Breast epithelium (tissue), 4 donors: ENCODE data around the gene LITAF. TPM values are rescaled to one million over a fixed set of nuclear protein-coding genes. Genes with fewer than 3 reads are reported as not detected.

ENCODE experiments used
- DNase-seq, 2 donors: peaks; one replicate each; pipeline ENCODE4 v3.0.0-alpha.2; 2019; ENCODE audit warnings: low spot score in 2 of 2
- H3K27ac ChIP-seq, 2 donors: fragments of 200-600 bp; sonication (generic) in 1 of 2; one replicate each; pipeline ENCODE4 v1.5.1; 2016 to 2019; ENCODE audit warnings: mild to moderate bottlenecking in 1 of 2
- H3K27me3 ChIP-seq, 2 donors: fragments of 200-600 bp; sonication (generic) in 1 of 2; one replicate each; pipeline versions ENCODE4 v1.5.1 to v1.6.0; 2017 to 2019; ENCODE audit warnings: control low read depth in 1 of 2, mild to moderate bottlenecking in 1 of 2
- H3K36me3 ChIP-seq: fragments of 200-600 bp; one replicate; pipeline ENCODE4 v1.5.1; 2019
- H3K4me1 ChIP-seq, 2 donors: fragments of 200-600 bp; sonication (generic); one replicate each; pipeline ENCODE4 v1.5.1; 2016 to 2019; ENCODE audit warnings: control low read depth in 1 of 2
- H3K4me3 ChIP-seq, 3 donors: fragments of 200-600 bp; sonication (generic); 1 replicate in 2 of 3; 2 replicates in 1 of 3; pipeline ENCODE4 v1.5.1; 2016 to 2019; ENCODE audit warnings: mild to moderate bottlenecking in 3 of 3, moderate library complexity in 2 of 3
- H3K9me3 ChIP-seq, 2 donors: fragments of 200-600 bp; sonication (generic) in 1 of 2; one replicate each; pipeline ENCODE4 v1.5.1; 2016 to 2019; ENCODE audit warnings: control low read depth in 1 of 2
- CTCF ChIP-seq, 3 donors: fragments of 450-650 bp; IDR thresholded peaks; one replicate each; pipeline ENCODE4 v1.5.1; 2016 to 2017; ENCODE audit warnings: antibody characterized with exemption in 3 of 3, mild to moderate bottlenecking in 3 of 3, moderate library complexity in 3 of 3
- POLR2A ChIP-seq: fragments of 450-650 bp; IDR thresholded peaks from one replicate; pipeline ENCODE4 v1.6.1; 2016; ENCODE audit warnings: antibody characterized with exemption, mild to moderate bottlenecking, moderate library complexity
- POLR2AphosphoS5 ChIP-seq, 3 donors: sonication (generic); formaldehyde crosslinking; IDR thresholded peaks; one replicate each; pipeline ENCODE4 v1.6.1; 2017; ENCODE audit warnings: antibody characterized with exemption in 3 of 3
- intact Hi-C: fragments of 100-400 bp; cut with DNase I; formaldehyde crosslinking; loops from one replicate; pipeline ENCODE4 v1.15.1; 2023; ENCODE audit warnings: low total_unique reads
- total RNA-seq, 3 donors: library from RNA; depleted of rRNA; stranded (reverse); fragments of >200 nt; gene quantifications; one replicate each; pipeline ENCODE4 v1.1.0, GENCODE V29; 2016

LITAF gene
- total RNA-seq, 3 donors from 2014 or later: 50.6 to 109 (median 59.0) TPM

- peaks cover 8% of the 10 kb centered on the region for H3K36me3 ChIP-seq
- H3K4me1 ChIP-seq: peaks cover 0 to 4% of the 10 kb centered on the region in 2 donors
- no peaks in the 10 kb centered on the region for H3K27me3 ChIP-seq
- no peak overlapping the region for H3K4me3 ChIP-seq
- TF ChIP-seq POLR2A (no peak), CTCF (IDR thresholded peaks at IDR 0.05) (no peak), POLR2AphosphoS5 (IDR thresholded peaks at IDR 0.05) (no peak)
- peak overlapping the region in 1 of 2 donors; percentile 73 for H3K27ac ChIP-seq
- DNase-seq: no peak
- peaks cover 5 to 6% of the 10 kb centered on the region in 2 donors for H3K9me3 ChIP-seq
- intact Hi-C loops: no loop called here
These were observed 34.3 kb downstream of the LITAF start for GRCh38 chr16:11552440-11552839.

DNA sequence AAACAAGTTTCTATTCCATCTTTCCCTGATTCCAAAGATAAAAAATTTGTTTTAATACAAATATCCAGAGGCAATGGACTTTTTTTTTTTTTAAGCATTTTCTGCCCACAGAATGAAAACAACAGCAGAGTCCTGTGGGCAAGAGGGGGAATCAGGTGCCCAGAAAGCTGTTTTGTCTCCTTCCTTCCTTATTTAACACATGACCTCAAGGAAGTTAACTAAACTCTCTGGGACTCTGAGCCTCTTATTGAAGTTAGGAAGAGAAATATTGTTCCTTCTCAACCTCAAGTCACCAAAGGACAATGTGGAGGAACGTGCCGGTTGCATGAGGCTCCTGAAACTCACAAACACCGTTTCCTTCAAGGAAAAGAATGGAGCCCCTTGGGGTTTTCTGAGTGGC is 34.9 kb downstream of the LITAF start:
- TF ChIP-seq CTCF (IDR thresholded peaks at IDR 0.05) (no peak), POLR2AphosphoS5 (IDR thresholded peaks at IDR 0.05) (no peak), POLR2A (no peak)
- intact Hi-C loops: no loop called here
- H3K4me1 ChIP-seq: no peaks in the 10 kb centered on the region
- DNase-seq: no peak
- peak overlapping the region in 1 of 2 donors; percentile 73 for H3K27ac ChIP-seq
- H3K4me3 ChIP-seq: no peak overlapping the region
- H3K36me3 ChIP-seq: peaks cover 8% of the 10 kb centered on the region
- H3K27me3 ChIP-seq: no peaks in the 10 kb centered on the region
- peaks cover 5 to 6% of the 10 kb centered on the region in 2 donors for H3K9me3 ChIP-seq

GRCh38 chr16:11550791-11551498 is 35.8 kb downstream of the LITAF start:
- no peak for DNase-seq
- Histone ChIP-seq H3K27ac (peak overlapping the region; percentile 70 to 73), H3K9me3 (peaks cover under 1 to 3% of the 10 kb centered on the region in 2 donors), H3K36me3 (peaks cover 3% of the 10 kb centered on the region), H3K4me3 (no peak overlapping the region), H3K27me3 (no peaks in the 10 kb centered on the region), H3K4me1 (no peaks in the 10 kb centered on the region)
- intact Hi-C loops: no loop called here
- TF ChIP-seq CTCF (IDR thresholded peaks at IDR 0.05) (no peak), POLR2AphosphoS5 (IDR thresholded peaks at IDR 0.05) (no peak)

GRCh38 chr16:11547118-11547916 is 39.4 kb downstream of the LITAF start:
- intact Hi-C loops: no loop called here
- H3K4me3 ChIP-seq: no peak overlapping the region
- H3K27me3 ChIP-seq: no peaks in the 10 kb centered on the region
- H3K36me3 ChIP-seq: no peaks in the 10 kb centered on the region
- H3K27ac ChIP-seq: peak overlapping the region; percentile 34 to 76
- no peaks in the 10 kb centered on the region for H3K9me3 ChIP-seq
- no peaks in the 10 kb centered on the region for H3K4me1 ChIP-seq
- peak in 1 of 2 donors; percentile 61 for DNase-seq
- TF ChIP-seq POLR2AphosphoS5 (IDR thresholded peaks at IDR 0.05) (peak in 1 of 3 donors; percentile 19), CTCF (IDR thresholded peaks at IDR 0.05) (no peak), POLR2A (no peak)

DNA sequence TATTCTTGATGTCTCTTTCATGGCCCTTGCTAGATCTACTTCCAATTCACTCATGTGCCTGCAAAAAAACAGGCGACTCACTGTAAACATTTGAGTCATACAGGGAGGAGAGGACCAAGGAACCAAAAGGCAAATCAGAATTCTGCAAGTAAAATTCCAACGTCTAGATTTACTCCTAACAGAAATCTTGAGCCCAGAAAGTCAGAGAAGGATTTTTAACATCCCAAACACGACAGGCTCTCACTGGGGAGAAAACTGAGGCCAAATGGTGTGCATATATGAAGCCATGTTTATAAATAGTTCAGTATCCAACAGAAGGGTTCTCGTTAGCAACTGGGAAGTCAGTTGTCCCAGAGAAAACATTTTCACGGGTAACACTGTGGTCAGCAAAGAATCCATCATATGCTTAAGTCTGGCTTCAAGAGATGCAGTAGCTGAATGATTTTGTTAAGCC is 40.1 kb downstream of the LITAF start:
- TF ChIP-seq CTCF (IDR thresholded peaks at IDR 0.05): no peak
- TF ChIP-seq POLR2AphosphoS5 (IDR thresholded peaks at IDR 0.05): no peak
- no peak for TF ChIP-seq POLR2A
- H3K9me3 ChIP-seq: no peaks in the 10 kb centered on the region
- intact Hi-C loops: no loop called here
- peak overlapping the region; percentile 34 to 76 for H3K27ac ChIP-seq
- no peak for DNase-seq
- no peaks in the 10 kb centered on the region for H3K4me1 ChIP-seq
- no peak overlapping the region for H3K4me3 ChIP-seq
- H3K27me3 ChIP-seq: no peaks in the 10 kb centered on the region
- no peaks in the 10 kb centered on the region for H3K36me3 ChIP-seq
